ENCODE results near the gene ATP6V0E2.

- no peak for TF ChIP-seq CTCF (IDR thresholded peaks at IDR 0.05 in 8 of 11, conservative IDR thresholded peaks at IDR 0.05 in 3 of 11)
- no peak for TF ChIP-seq POLR2A (IDR thresholded peaks at IDR 0.05)
These were observed 3.5 kb upstream of the ATP6V0E2 start for GRCh38 chr7:149870274-149870673.
